ENCODE measurements around the gene SMARCC2. TPM values are rescaled to one million over a fixed set of nuclear protein-coding genes. Genes with fewer than 3 reads are reported as not detected.
"Not testable (repeated sequence)": the region's sequence is repeated elsewhere in the genome, so short reads cannot be mapped to it uniquely, and the experiment has no call there.

SMARCC2 gene
- total RNA-seq, 3 donors from 2014 or later (not counting 1 experiment from before 2014, with no cell fraction given) = 205 to 232 (median 210) TPM

DNA sequence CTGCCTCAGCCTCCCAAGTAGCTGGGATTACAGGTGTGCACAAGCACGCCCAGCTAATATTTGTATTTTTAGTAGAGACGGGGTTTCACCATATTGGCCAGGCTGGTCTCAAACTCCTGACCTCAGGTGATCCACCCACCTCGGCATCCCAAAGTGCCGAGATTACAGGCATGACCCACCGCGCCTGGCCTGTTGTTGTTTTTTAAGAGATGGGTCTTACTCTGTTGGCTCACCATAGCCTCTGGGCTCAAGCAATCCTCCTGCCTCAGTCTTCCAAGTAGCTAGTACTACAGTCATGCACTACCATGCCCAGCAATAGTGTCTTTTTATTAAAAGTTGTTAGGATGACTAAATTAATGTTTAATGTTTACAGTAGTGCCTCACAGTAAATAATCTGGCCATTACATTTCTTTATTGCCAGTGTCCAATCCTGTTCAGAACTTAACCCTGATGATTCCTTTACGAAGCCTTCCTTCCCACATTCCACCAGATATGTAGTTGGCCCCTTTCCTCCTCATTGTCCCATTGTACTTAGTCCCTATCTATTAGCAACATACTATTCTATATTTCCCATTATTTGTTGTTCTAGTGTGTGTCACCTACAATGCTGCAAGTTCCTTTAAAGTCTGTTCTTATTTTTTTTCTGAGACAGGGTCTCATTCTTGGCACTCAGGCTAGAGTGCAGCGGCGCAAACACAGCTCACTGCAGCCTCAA lies 8.8 kb upstream of the SMARCC2 start:
- Histone ChIP-seq H3K9me3 (ENCODE audit: control insufficient read depth, insufficient read depth, low read length) (no peaks in the 10 kb centered on the region), H3K27me3 (ENCODE audit: control insufficient read depth, insufficient read depth, low read length) (no peaks in the 10 kb centered on the region), H3K27ac (ENCODE audit: low read length) (no peak overlapping the region), H3K4me3 (ENCODE audit: low read length) (no peak overlapping the region), H3K4me1 (ENCODE audit: control insufficient read depth, insufficient read depth, low read length) (no peaks in the 10 kb centered on the region), H3K36me3 (ENCODE audit: control insufficient read depth, insufficient read depth, low read length) (no peaks in the 10 kb centered on the region)
- Mint-ChIP-seq H3K4me3 (no peak overlapping the region), H3K36me3 (no peaks in the 10 kb centered on the region), H3K27me3 (ENCODE audit: low read depth in 2 of 2) (no peaks in the 10 kb centered on the region), H3K9me3 (no peaks in the 10 kb centered on the region), H3K4me1 (peaks cover 2 to 5% of the 10 kb centered on the region in 2 donors), H3K27ac (no peak overlapping the region)
- DNase-seq (no peak), ATAC-seq (no peak)
- 95% methylated on average over 9 of the region's 9 CpGs for WGBS (ENCODE audit: insufficient coverage)
- intact Hi-C loops (cut with micrococcal nuclease) = loop anchor here (10.0 kb wide), 1 partner anchor 153 kb away; the partner anchor contains the start of gene RPS26
- TF ChIP-seq, protein P1, sequence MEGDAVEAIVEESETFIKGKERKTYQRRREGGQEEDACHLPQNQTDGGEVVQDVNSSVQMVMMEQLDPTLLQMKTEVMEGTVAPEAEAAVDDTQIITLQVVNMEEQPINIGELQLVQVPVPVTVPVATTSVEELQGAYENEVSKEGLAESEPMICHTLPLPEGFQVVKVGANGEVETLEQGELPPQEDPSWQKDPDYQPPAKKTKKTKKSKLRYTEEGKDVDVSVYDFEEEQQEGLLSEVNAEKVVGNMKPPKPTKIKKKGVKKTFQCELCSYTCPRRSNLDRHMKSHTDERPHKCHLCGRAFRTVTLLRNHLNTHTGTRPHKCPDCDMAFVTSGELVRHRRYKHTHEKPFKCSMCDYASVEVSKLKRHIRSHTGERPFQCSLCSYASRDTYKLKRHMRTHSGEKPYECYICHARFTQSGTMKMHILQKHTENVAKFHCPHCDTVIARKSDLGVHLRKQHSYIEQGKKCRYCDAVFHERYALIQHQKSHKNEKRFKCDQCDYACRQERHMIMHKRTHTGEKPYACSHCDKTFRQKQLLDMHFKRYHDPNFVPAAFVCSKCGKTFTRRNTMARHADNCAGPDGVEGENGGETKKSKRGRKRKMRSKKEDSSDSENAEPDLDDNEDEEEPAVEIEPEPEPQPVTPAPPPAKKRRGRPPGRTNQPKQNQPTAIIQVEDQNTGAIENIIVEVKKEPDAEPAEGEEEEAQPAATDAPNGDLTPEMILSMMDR (IDR thresholded peaks at IDR 0.05) = no peak

DNA sequence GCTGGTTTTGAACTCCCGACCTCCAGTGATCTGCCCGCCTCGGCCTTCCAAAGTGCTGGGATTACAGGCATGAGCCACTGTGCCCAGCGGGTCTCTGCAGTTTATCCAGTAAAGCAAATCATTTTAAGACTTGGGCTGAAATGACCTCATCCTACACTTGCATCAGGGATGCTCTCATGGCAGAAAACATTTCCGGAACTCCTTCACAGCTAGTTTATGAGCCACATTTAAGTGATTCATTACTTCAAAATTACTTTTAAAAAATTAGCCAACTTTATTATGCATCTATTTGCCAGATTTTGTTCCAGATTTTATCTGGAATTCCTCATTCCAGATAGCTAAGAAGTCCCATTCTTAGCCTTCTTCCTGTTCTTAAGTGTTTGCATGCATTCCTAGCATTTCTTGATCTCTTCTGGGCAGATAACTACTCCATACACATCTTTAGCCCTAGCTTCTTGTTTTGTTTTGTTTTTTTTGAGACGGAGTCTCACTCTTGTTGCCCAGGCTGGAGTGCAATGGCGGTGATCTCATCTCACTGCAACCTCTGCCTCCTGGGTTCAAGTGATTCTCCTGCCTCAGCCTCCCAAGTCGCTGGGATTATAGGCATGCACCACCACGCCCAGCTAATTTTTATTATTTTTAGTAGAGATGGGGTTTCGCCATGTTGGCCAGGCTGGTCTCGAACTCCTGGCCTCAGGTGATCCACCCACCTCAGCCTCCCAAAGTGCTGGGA lies 7.7 kb upstream of the SMARCC2 start:
- not testable (repeated sequence) for H3K9me3 ChIP-seq (ENCODE audit: control insufficient read depth, insufficient read depth, low read length); ATAC-seq; H3K4me3 Mint-ChIP-seq; H3K4me3 ChIP-seq (ENCODE audit: low read length); H3K27ac ChIP-seq (ENCODE audit: low read length); H3K27me3 ChIP-seq (ENCODE audit: control insufficient read depth, insufficient read depth, low read length); H3K27me3 Mint-ChIP-seq (ENCODE audit: low read depth in 2 of 2); H3K36me3 Mint-ChIP-seq; H3K9me3 Mint-ChIP-seq; DNase-seq; H3K36me3 ChIP-seq (ENCODE audit: control insufficient read depth, insufficient read depth, low read length); H3K27ac Mint-ChIP-seq; H3K4me1 ChIP-seq (ENCODE audit: control insufficient read depth, insufficient read depth, low read length)
- intact Hi-C loops (cut with micrococcal nuclease) = loop anchor here (10.0 kb wide), 1 partner anchor 152 kb away; the partner anchor contains the start of gene RPS26
- peaks cover 8 to 12% of the 10 kb centered on the region in 2 donors for H3K4me1 Mint-ChIP-seq
- WGBS (ENCODE audit: insufficient coverage) = 97% methylated on average over 8 of the region's 11 CpGs

DNA sequence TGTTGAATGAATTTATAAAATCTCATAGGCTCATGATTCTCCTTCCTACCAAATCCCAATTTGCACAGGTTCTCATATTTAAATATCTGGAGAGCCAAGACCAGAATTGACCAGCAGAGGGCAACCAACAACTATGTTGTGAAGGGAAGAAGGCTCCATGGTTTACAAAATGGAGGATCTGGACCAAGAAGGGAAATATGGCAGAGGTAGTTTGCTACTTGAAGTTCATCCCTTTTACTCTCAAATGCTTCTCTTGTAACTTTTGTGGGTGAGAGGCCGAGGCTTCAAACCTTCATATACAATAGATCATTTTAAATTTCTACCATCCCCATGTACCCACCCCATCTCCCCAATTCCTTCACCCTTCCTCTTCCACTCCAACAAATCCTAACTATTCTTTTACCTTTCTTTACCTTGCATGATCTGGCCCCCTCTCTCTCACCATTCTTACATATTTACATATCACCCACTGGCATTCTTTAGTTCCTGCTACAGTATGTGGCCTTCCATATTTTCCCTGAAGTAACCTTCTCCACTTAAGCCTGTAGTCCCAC lies 3.8 kb upstream of the SMARCC2 start:
- 50% methylated on average over 1 of the region's 1 CpG for WGBS (ENCODE audit: insufficient coverage)
- Mint-ChIP-seq H3K27me3 (ENCODE audit: low read depth in 2 of 2) (no peaks in the 10 kb centered on the region), H3K4me3 (peak overlapping the region; percentile 79)

More for the DNA sequence above, 3.8 kb upstream of the SMARCC2 start:
- H3K27me3 ChIP-seq (ENCODE audit: control insufficient read depth, insufficient read depth, low read length) = no peaks in the 10 kb centered on the region
- peaks cover 30 to 34% of the 10 kb centered on the region in 2 donors for H3K4me1 Mint-ChIP-seq
- DNase-seq (peak; percentile 23 to 90), ATAC-seq (peak in 2 of 3 donors; percentile 14 to 16)
- H3K9me3 Mint-ChIP-seq = no peaks in the 10 kb centered on the region
- peaks cover 18% of the 10 kb centered on the region for H3K4me1 ChIP-seq (ENCODE audit: control insufficient read depth, insufficient read depth, low read length)
- intact Hi-C loops (cut with micrococcal nuclease) = loop anchor here (1.0 to 10.0 kb wide), 5 partner anchors 29 to 271 kb away; partner anchors contain the start of genes ANKRD52, CS and RPS26
- no peaks in the 10 kb centered on the region for H3K36me3 ChIP-seq (ENCODE audit: control insufficient read depth, insufficient read depth, low read length)
- TF ChIP-seq, protein P1 (IDR thresholded peaks at IDR 0.05) = peak; percentile 76
- no peaks in the 10 kb centered on the region for H3K9me3 ChIP-seq (ENCODE audit: control insufficient read depth, insufficient read depth, low read length)
- no peaks in the 10 kb centered on the region for H3K36me3 Mint-ChIP-seq
- H3K4me3 ChIP-seq (ENCODE audit: low read length) = no peak overlapping the region
- H3K27ac ChIP-seq (ENCODE audit: low read length) = no peak overlapping the region
- H3K27ac Mint-ChIP-seq = peak overlapping the region; percentile 25 to 58
